GM12878 (cell line): ENCODE results near the gene ETV3L. TPM values are rescaled to one million over a fixed set of nuclear protein-coding genes. Genes with fewer than 3 reads are reported as not detected.

Experiments
- ATAC-seq: fragments of 200-7000 bp; cut with Tn5 transposase; 3 replicates; pipeline ENCODE4 v1.9.1; 2020; ENCODE audit warnings: mild to moderate bottlenecking, moderate library complexity
- BruUV-seq: library from RNA; stranded (reverse); fragments of 400-500 nt; replicated peaks from 2 replicates; lab custom pipeline; 2021; lab: Mats Ljungman, UMichigan
- CTCF ChIA-PET: fragments of 300-600 bp; sonication (Branson Sonifier 250); formaldehyde crosslinking; extraction: SDS; loops from one replicate; lab custom pipeline; 2021; ENCODE audit warnings: inconsistent platforms; lab: Yijun Ruan, JAX
- POLR2A ChIA-PET: fragments of 350-600 bp; formaldehyde crosslinking; extraction: SDS; loops from one replicate; lab custom pipeline; 2021; ENCODE audit warnings: inconsistent platforms; lab: Charles Lee
- RAD21 ChIA-PET: fragments of 300-600 bp; sonication (Branson Sonifier 250); formaldehyde crosslinking; loops from one replicate; lab custom pipeline; 2023; ENCODE audit warnings: antibody characterized with exemption; ENCODE audit not compliant: unreplicated experiment; lab: Charles Lee
- SMC1A ChIA-PET: fragments of 300-600 bp; sonication (Branson Sonifier 250); formaldehyde crosslinking; loops from one replicate; lab custom pipeline; 2023; ENCODE audit not compliant: unreplicated experiment, uncharacterized antibody; lab: Charles Lee
- DNase-seq: peaks from one replicate; pipeline ENCODE4 v3.0.0-alpha.2; 2011; ENCODE audit warnings: low read depth, low spot score
- FAIRE-seq: peaks from 3 replicates; lab custom pipeline; 2011; peaks lifted over from hg19 to GRCh38; lab: Jason Lieb, UNC
- H2AFZ ChIP-seq: 2 replicates; pipeline ENCODE4 v1.6.0; 2011; ENCODE audit warnings: low read depth, low read length, control low read depth; ENCODE audit not compliant: control insufficient read depth
- H3K27ac ChIP-seq: 2 replicates; pipeline ENCODE4 v1.5.1; 2011; ENCODE audit warnings: control low read depth; ENCODE audit not compliant: control insufficient read depth, insufficient read depth
- H3K27me3 ChIP-seq, 2 experiments: replicated peaks in 1 of 2; 2 replicates each; pipeline versions ENCODE4 v1.6.0 to v1.6.1; 2011; ENCODE audit warnings: low read length in 1 of 2; ENCODE audit not compliant: control insufficient read depth in 2 of 2, insufficient read depth in 2 of 2
- H3K36me3 ChIP-seq, 2 experiments: 2 replicates each; pipeline ENCODE4 v1.5.1; 2011; ENCODE audit warnings: low read length in 1 of 2; ENCODE audit not compliant: control insufficient read depth in 2 of 2, insufficient read depth in 2 of 2
- H3K4me1 ChIP-seq: 2 replicates; pipeline ENCODE4 v1.6.1; 2011; ENCODE audit warnings: mild to moderate bottlenecking, low read length, moderate library complexity, mixed read lengths; ENCODE audit not compliant: control insufficient read depth, insufficient read depth
- H3K4me2 ChIP-seq: 2 replicates; pipeline ENCODE4 v1.6.0; 2011; ENCODE audit warnings: control low read depth; ENCODE audit not compliant: control insufficient read depth, insufficient read depth
- H3K4me3 ChIP-seq: fragments of 200-600 bp; sonication (generic); 2 replicates; pipeline ENCODE4 v1.5.1; 2016
- H3K79me2 ChIP-seq: 2 replicates; pipeline ENCODE4 v1.6.0; 2011; ENCODE audit warnings: low read length; ENCODE audit not compliant: control insufficient read depth, insufficient read depth
- H3K9ac ChIP-seq: 2 replicates; pipeline ENCODE4 v1.8.0; 2011; ENCODE audit warnings: low read length, control low read depth, mixed read lengths; ENCODE audit not compliant: control insufficient read depth, insufficient read depth
- H3K9me3 ChIP-seq: replicated peaks from 3 replicates; pipeline ENCODE4 v1.5.1; 2011; ENCODE audit warnings: mild to moderate bottlenecking, low read length; ENCODE audit not compliant: control insufficient read depth, insufficient read depth
- H4K20me1 ChIP-seq: 2 replicates; pipeline ENCODE4 v1.6.0; 2011; ENCODE audit not compliant: control insufficient read depth, insufficient read depth
- CBFB ChIP-seq: IDR thresholded peaks from 2 replicates; pipeline ENCODE4 v1.6.1; 2016; ENCODE audit warnings: antibody characterized with exemption, low read depth
- CBX5 ChIP-seq: sonication (generic); IDR thresholded peaks from 2 replicates; pipeline ENCODE4 v1.6.1; 2016; ENCODE audit warnings: low read depth, moderate library complexity, mild to moderate bottlenecking, inconsistent platforms
- HCFC1 ChIP-seq: fragments of 150-350 bp; IDR thresholded peaks from 2 replicates; pipeline ENCODE4 v1.6.1; 2014; ENCODE audit warnings: low read length
- HDAC2 ChIP-seq: fragments of 200-600 bp; sonication (generic); IDR thresholded peaks from 2 replicates; pipeline ENCODE4 v1.6.1; 2017
- IRF3 ChIP-seq: fragments of 450-650 bp; IDR thresholded peaks from 2 replicates; pipeline ENCODE4 v1.6.1; 2014; ENCODE audit warnings: mild to moderate bottlenecking
- NBN ChIP-seq: fragments of 450-650 bp; IDR thresholded peaks from 2 replicates; pipeline ENCODE4 v1.6.1; 2016
- NFYB ChIP-seq: IDR thresholded peaks from 2 replicates; pipeline ENCODE4 v1.6.1; 2011; ENCODE audit warnings: low read depth, mild to moderate bottlenecking, low read length, improper control_type of control experiment, moderate library complexity; ENCODE audit not compliant: insufficient read depth
- NR2C1 ChIP-seq: fragments of 450-650 bp; IDR thresholded peaks from 2 replicates; pipeline ENCODE4 v1.6.1; 2017; ENCODE audit warnings: antibody characterized with exemption, mild to moderate bottlenecking, moderate library complexity
- POU2F2 ChIP-seq: IDR thresholded peaks from 3 replicates; pipeline ENCODE4 v1.6.1; 2011; ENCODE audit warnings: low read depth, mild to moderate bottlenecking, low read length, borderline replicate concordance
- SMAD1 ChIP-seq: fragments of 450-650 bp; IDR thresholded peaks from 2 replicates; pipeline ENCODE4 v1.6.1; 2018; ENCODE audit warnings: mild to moderate bottlenecking, low read depth; ENCODE audit not compliant: partially characterized antibody
- SMC3 ChIP-seq: IDR thresholded peaks from 2 replicates; pipeline ENCODE4 v1.6.1; 2011; ENCODE audit warnings: low read length, improper control_type of control experiment, borderline replicate concordance
- TAF1 ChIP-seq: IDR thresholded peaks from 2 replicates; pipeline ENCODE4 v1.6.1; 2011; ENCODE audit warnings: mild to moderate bottlenecking, low read depth, low read length, borderline replicate concordance
- TCF12 ChIP-seq: IDR thresholded peaks from 2 replicates; pipeline ENCODE4 v1.6.1; 2011; ENCODE audit warnings: low read depth, mild to moderate bottlenecking, low read length
- TCF3 ChIP-seq: IDR thresholded peaks from 2 replicates; pipeline ENCODE4 v1.6.1; 2012; ENCODE audit warnings: low read depth, mild to moderate bottlenecking, low read length, borderline replicate concordance; ENCODE audit not compliant: insufficient read depth
- TCF7 ChIP-seq: IDR thresholded peaks from 2 replicates; pipeline ENCODE4 v1.6.1; 2014; ENCODE audit warnings: antibody characterized with exemption, borderline replicate concordance
- USF2 ChIP-seq: IDR thresholded peaks from 2 replicates; pipeline ENCODE4 v1.6.1; 2011; ENCODE audit warnings: low read depth, low read length, improper control_type of control experiment, borderline replicate concordance
- ZNF217 ChIP-seq: fragments of 450-650 bp; IDR thresholded peaks from 2 replicates; pipeline ENCODE4 v1.6.1; 2017; ENCODE audit warnings: antibody characterized with exemption, mild to moderate bottlenecking
- WGBS: methylation state at CpG from one replicate; pipeline ENCODE4 v1.1.6; 2016; ENCODE audit warnings: low lambda C conversion rate; ENCODE audit not compliant: insufficient replicate concordance, insufficient coverage; ENCODE audit errors: missing lambda C conversion rate; 5-methylcytosine and 5-hydroxymethylcytosine counted together
- in situ Hi-C: fragments of 300-500 bp; cut with MboI; formaldehyde crosslinking; loops from 9 replicates; pipeline ENCODE4 v1.14.3; 2018; ENCODE audit warnings: mixed read lengths
- intact Hi-C: fragments of 100-400 bp; cut with micrococcal nuclease; formaldehyde crosslinking; loops from one replicate; pipeline ENCODE4 v1.14.2; 2022; ENCODE audit not compliant: unreplicated experiment
- polyA plus RNA-seq, 11 experiments: library from polyadenylated mRNA; depleted of rRNA in 4 of 11; unstranded in 6 of 11; stranded (reverse) in 5 of 11; fragments of >200 nt; fragmentation: Nextera tagmentation in 4 of 11; fragmentation: Illumina TruSeq in 1 of 11; extraction: Ambion mirVana in 4 of 11; extraction: Trizol in 1 of 11; gene quantifications; 1 replicate in 1 of 11; 2 replicates in 10 of 11; pipeline versions ENCODE4 v1.2.1 to v1.2.3, GENCODE V29; 2011 to 2016; ENCODE audit warnings: inconsistent platforms in 2 of 11, missing spikeins in 2 of 11, low read depth in 1 of 11
- total RNA-seq, 4 experiments: library from RNA; depleted of rRNA in 3 of 4; stranded (reverse); fragments of >200 nt in 3 of 4; fragmentation: Illumina TruSeq in 1 of 4; extraction: Trizol in 1 of 4; gene quantifications; 2 replicates each; pipeline versions ENCODE4 v1.2.1 to v1.2.3, GENCODE V29; 2013 to 2021
- TF ChIP-seq, protein P1 (sequence below): fragments of 450-650 bp; IDR thresholded peaks from 2 replicates; pipeline ENCODE4 v1.6.1; 2018; ENCODE audit warnings: borderline replicate concordance, mild to moderate bottlenecking; ENCODE audit not compliant: partially characterized antibody

The ETV3L gene
- total and polyA plus RNA-seq, 10 of the 15 experiments (the other 5 are each of a cell fraction or from before 2014, with no cell fraction given) = 0.03 to 1.3 (median 0.44) TPM

GRCh38 chr1:157134442-157134841, 34.8 kb upstream of the ETV3L start:
- no peak for FAIRE-seq
- H3K4me3 ChIP-seq = no peak overlapping the region; the same call in 1 of the 2 replicates

More at GRCh38 chr1:157134442-157134841, 34.8 kb upstream of the ETV3L start:
- CTCF ChIA-PET = interaction anchor here (0.5 to 5.3 kb wide), 8 partner anchors 10 to 408 kb away, joined by 3 to 74 read pairs (median 4); no protein-coding TSS in a partner anchor
- DNase-seq (no peak), ATAC-seq (no peak)
- RAD21 ChIA-PET = interaction anchor here (1.0 to 5.7 kb wide), 6 partner anchors 18 to 47 kb away, joined by 3 to 54 read pairs (median 6); no protein-coding TSS in a partner anchor
- H3K36me3 ChIP-seq = peaks cover 4 to 11% of the 10 kb centered on the region in 2 experiments
- H3K27me3 ChIP-seq = no peaks in the 10 kb centered on the region
- no peak overlapping the region for H2AFZ ChIP-seq
- peaks cover 29% of the 10 kb centered on the region for H3K79me2 ChIP-seq
- in situ Hi-C loops = no loop called here
- 100% methylated on average over 4 of the region's 4 CpGs for WGBS
- POLR2A ChIA-PET = no interaction called here
- intact Hi-C loops = no loop called here
- H4K20me1 ChIP-seq = no peaks in the 10 kb centered on the region; the same call in 1 of the 2 replicates
- TF ChIP-seq, protein P1, sequence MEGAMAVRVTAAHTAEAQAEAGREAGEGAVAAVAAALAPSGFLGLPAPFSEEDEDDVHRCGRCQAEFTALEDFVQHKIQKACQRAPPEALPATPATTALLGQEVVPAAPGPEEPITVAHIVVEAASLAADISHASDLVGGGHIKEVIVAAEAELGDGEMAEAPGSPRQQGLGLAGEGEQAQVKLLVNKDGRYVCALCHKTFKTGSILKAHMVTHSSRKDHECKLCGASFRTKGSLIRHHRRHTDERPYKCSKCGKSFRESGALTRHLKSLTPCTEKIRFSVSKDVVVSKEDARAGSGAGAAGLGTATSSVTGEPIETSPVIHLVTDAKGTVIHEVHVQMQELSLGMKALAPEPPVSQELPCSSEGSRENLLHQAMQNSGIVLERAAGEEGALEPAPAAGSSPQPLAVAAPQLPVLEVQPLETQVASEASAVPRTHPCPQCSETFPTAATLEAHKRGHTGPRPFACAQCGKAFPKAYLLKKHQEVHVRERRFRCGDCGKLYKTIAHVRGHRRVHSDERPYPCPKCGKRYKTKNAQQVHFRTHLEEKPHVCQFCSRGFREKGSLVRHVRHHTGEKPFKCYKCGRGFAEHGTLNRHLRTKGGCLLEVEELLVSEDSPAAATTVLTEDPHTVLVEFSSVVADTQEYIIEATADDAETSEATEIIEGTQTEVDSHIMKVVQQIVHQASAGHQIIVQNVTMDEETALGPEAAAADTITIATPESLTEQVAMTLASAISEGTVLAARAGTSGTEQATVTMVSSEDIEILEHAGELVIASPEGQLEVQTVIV = no peak
- TF ChIP-seq IRF3 = no peak
- no peak for TF ChIP-seq TCF7
- TF ChIP-seq NBN = no peak
- TF ChIP-seq HDAC2 = no peak
- no peak for TF ChIP-seq TCF12
- TF ChIP-seq SMAD1 = no peak
- no peak for TF ChIP-seq ZNF217
- no peak for TF ChIP-seq POU2F2
- no peak for TF ChIP-seq NR2C1
- no peak for TF ChIP-seq USF2
- TF ChIP-seq NFYB = no peak
- TF ChIP-seq TAF1 = no peak
- TF ChIP-seq SMC3 = no peak
- TF ChIP-seq CBFB = no peak
- no peak for TF ChIP-seq CBX5
- no peak for TF ChIP-seq TCF3
- TF ChIP-seq HCFC1 = no peak
- BruUV-seq = no TSS peak
- H3K4me1 ChIP-seq = peaks cover 9% of the 10 kb centered on the region; the same call in 1 of the 2 replicates
- no peak overlapping the region for H3K27ac ChIP-seq
- SMC1A ChIA-PET = interaction anchor here (1.2 to 8.3 kb wide), 5 partner anchors 13 to 47 kb away, joined by 3 to 65 read pairs (median 17); no protein-coding TSS in a partner anchor
- H3K9ac ChIP-seq = no peak overlapping the region
- no peak overlapping the region for H3K4me2 ChIP-seq
- H3K9me3 ChIP-seq = no peaks in the 10 kb centered on the region
